ENCODE results near the gene ENKUR.
A peak's percentile ranks its signal among the peaks of the same experiment; 100 is the strongest.

ENKUR gene

DNA sequence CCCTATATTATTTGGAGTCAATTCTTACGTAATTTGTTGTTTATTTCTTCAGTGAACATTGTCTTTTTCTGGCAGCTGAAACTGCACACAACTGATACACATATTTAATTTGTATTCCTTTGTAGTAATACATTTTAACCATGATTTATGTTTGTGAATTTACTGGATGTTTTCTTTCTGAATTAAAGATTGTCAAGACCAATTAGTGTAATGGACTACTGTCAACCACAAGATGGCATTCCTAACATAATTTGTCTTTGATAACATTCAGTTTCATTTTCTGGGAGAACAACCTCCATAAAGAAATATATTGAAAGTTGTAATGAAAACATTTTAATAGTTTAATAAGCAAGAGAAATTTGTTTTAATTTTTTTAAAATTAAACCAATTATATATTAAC, 10.5 kb upstream of the ENKUR start:
- H3K9ac ChIP-seq (ENCODE audit: insufficient read length, low read depth) = no peak overlapping the region
- H3K36me3 ChIP-seq (ENCODE audit: insufficient read depth, insufficient read length, low read length) = peaks cover 4% of the 10 kb centered on the region
- no peak overlapping the region for H3K4me3 ChIP-seq (ENCODE audit: insufficient read length, low read depth)
- TF ChIP-seq YY1 (IDR thresholded peaks at IDR 0.05; ENCODE audit: insufficient read depth, insufficient read length) = no peak
- TF ChIP-seq SUZ12 (IDR thresholded peaks at IDR 0.05; ENCODE audit: extremely low read depth, insufficient read depth, insufficient read length) = no peak
- no peak for TF ChIP-seq ZNF274 (IDR thresholded peaks at IDR 0.05; ENCODE audit: low read depth, low read length)
- H3K4me1 ChIP-seq (ENCODE audit: insufficient read depth, insufficient read length) = no peaks in the 10 kb centered on the region
- no peak for DNase-seq (ENCODE audit: low read depth, low spot score)
- H3K27me3 ChIP-seq (ENCODE audit: insufficient read depth, insufficient read length) = no peaks in the 10 kb centered on the region
- no peaks in the 10 kb centered on the region for H3K9me3 ChIP-seq (ENCODE audit: insufficient read depth, low read length)

GRCh38 chr10:25024528-25024927, 8.6 kb upstream of the ENKUR start:
- H3K4me1 ChIP-seq (ENCODE audit: insufficient read depth, insufficient read length) = no peaks in the 10 kb centered on the region
- no peak for DNase-seq (ENCODE audit: low read depth, low spot score)
- TF ChIP-seq YY1 (IDR thresholded peaks at IDR 0.05; ENCODE audit: insufficient read depth, insufficient read length) (no peak), SUZ12 (IDR thresholded peaks at IDR 0.05; ENCODE audit: extremely low read depth, insufficient read depth, insufficient read length) (no peak), ZNF274 (IDR thresholded peaks at IDR 0.05; ENCODE audit: low read depth, low read length) (no peak)

GRCh38 chr10:25023278-25023677, 7.3 kb upstream of the ENKUR start:
- no peak for TF ChIP-seq ZNF274 (IDR thresholded peaks at IDR 0.05; ENCODE audit: low read depth, low read length)
- TF ChIP-seq YY1 (IDR thresholded peaks at IDR 0.05; ENCODE audit: insufficient read depth, insufficient read length) = no peak
- TF ChIP-seq SUZ12 (IDR thresholded peaks at IDR 0.05; ENCODE audit: extremely low read depth, insufficient read depth, insufficient read length) = no peak
- peaks cover 4% of the 10 kb centered on the region for H3K36me3 ChIP-seq (ENCODE audit: insufficient read depth, insufficient read length, low read length)
- H3K9ac ChIP-seq (ENCODE audit: insufficient read length, low read depth) = no peak overlapping the region
- DNase-seq (ENCODE audit: low read depth, low spot score) = no peak
- H3K9me3 ChIP-seq (ENCODE audit: insufficient read depth, low read length) = no peaks in the 10 kb centered on the region
- no peak overlapping the region for H3K4me3 ChIP-seq (ENCODE audit: insufficient read length, low read depth)
- H3K27me3 ChIP-seq (ENCODE audit: insufficient read depth, insufficient read length) = no peaks in the 10 kb centered on the region
- no peaks in the 10 kb centered on the region for H3K4me1 ChIP-seq (ENCODE audit: insufficient read depth, insufficient read length)

More at GRCh38 chr10:25024528-25024927, 8.6 kb upstream of the ENKUR start:
- H3K27me3 ChIP-seq (ENCODE audit: insufficient read depth, insufficient read length) = no peaks in the 10 kb centered on the region
- H3K36me3 ChIP-seq (ENCODE audit: insufficient read depth, insufficient read length, low read length) = peaks cover 4% of the 10 kb centered on the region
- H3K9ac ChIP-seq (ENCODE audit: insufficient read length, low read depth) = no peak overlapping the region
- H3K9me3 ChIP-seq (ENCODE audit: insufficient read depth, low read length) = no peaks in the 10 kb centered on the region
- no peak overlapping the region for H3K4me3 ChIP-seq (ENCODE audit: insufficient read length, low read depth)

- no peak overlapping the region for H3K4me3 ChIP-seq (ENCODE audit: insufficient read length, low read depth)
- H3K9ac ChIP-seq (ENCODE audit: insufficient read length, low read depth) = no peak overlapping the region
- no peaks in the 10 kb centered on the region for H3K27me3 ChIP-seq (ENCODE audit: insufficient read depth, insufficient read length)
- TF ChIP-seq YY1 (IDR thresholded peaks at IDR 0.05; ENCODE audit: insufficient read depth, insufficient read length) (no peak), ZNF274 (IDR thresholded peaks at IDR 0.05; ENCODE audit: low read depth, low read length) (no peak), SUZ12 (IDR thresholded peaks at IDR 0.05; ENCODE audit: extremely low read depth, insufficient read depth, insufficient read length) (no peak)
- H3K9me3 ChIP-seq (ENCODE audit: insufficient read depth, low read length) = no peaks in the 10 kb centered on the region
- DNase-seq (ENCODE audit: low read depth, low spot score) = no peak
- H3K4me1 ChIP-seq (ENCODE audit: insufficient read depth, insufficient read length) = no peaks in the 10 kb centered on the region
- H3K36me3 ChIP-seq (ENCODE audit: insufficient read depth, insufficient read length, low read length) = no peaks in the 10 kb centered on the region
These were observed 2.7 kb upstream of the ENKUR start for GRCh38 chr10:25018703-25019102.

GRCh38 chr10:25017661-25018060, 1.7 kb upstream of the ENKUR start:
- no peaks in the 10 kb centered on the region for H3K36me3 ChIP-seq (ENCODE audit: insufficient read depth, insufficient read length, low read length)
- no peak for TF ChIP-seq ZNF274 (IDR thresholded peaks at IDR 0.05; ENCODE audit: low read depth, low read length)
- TF ChIP-seq YY1 (IDR thresholded peaks at IDR 0.05; ENCODE audit: insufficient read depth, insufficient read length) = no peak
- no peaks in the 10 kb centered on the region for H3K27me3 ChIP-seq (ENCODE audit: insufficient read depth, insufficient read length)
- no peaks in the 10 kb centered on the region for H3K4me1 ChIP-seq (ENCODE audit: insufficient read depth, insufficient read length)
- H3K4me3 ChIP-seq (ENCODE audit: insufficient read length, low read depth) = no peak overlapping the region
- H3K9ac ChIP-seq (ENCODE audit: insufficient read length, low read depth) = no peak overlapping the region
- no peaks in the 10 kb centered on the region for H3K9me3 ChIP-seq (ENCODE audit: insufficient read depth, low read length)
- DNase-seq (ENCODE audit: low read depth, low spot score) = peak; percentile 1

DNA sequence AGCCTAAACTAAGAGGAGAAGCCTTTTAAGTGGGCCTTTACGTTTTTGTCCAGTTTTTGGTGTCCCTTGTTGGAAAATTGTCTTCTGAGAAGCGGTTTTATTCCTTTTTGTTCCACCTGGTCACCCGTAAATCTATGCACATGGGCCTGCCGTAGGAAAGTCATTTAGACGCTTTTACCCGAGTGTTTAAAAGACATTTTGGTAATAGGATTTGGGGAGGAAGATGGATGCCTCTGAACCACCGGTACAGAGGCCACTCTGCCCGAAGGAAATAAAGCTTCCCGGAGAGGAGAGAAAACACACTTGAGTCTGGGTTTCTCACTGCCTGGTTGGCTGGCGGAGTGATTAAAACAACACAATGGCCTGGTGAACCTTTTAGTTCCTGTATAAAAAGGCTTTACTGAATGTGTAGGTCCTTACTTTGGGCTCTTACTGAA, 1.2 kb upstream of the ENKUR start:
- Histone ChIP-seq H3K9me3 (ENCODE audit: insufficient read depth, low read length) (no peaks in the 10 kb centered on the region), H3K9ac (ENCODE audit: insufficient read length, low read depth) (peak overlapping the region; percentile 86), H3K4me1 (ENCODE audit: insufficient read depth, insufficient read length) (no peaks in the 10 kb centered on the region), H3K27me3 (ENCODE audit: insufficient read depth, insufficient read length) (no peaks in the 10 kb centered on the region), H3K36me3 (ENCODE audit: insufficient read depth, insufficient read length, low read length) (no peaks in the 10 kb centered on the region), H3K4me3 (ENCODE audit: insufficient read length, low read depth) (peak overlapping the region; percentile 95)
- TF ChIP-seq ZNF274 (IDR thresholded peaks at IDR 0.05; ENCODE audit: low read depth, low read length) (no peak), SUZ12 (IDR thresholded peaks at IDR 0.05; ENCODE audit: extremely low read depth, insufficient read depth, insufficient read length) (no peak), YY1 (IDR thresholded peaks at IDR 0.05; ENCODE audit: insufficient read depth, insufficient read length) (no peak)
- peak; percentile 11 for DNase-seq (ENCODE audit: low read depth, low spot score)

- H3K9ac ChIP-seq (ENCODE audit: insufficient read length, low read depth) = peak within 1 kb of the TSS; percentile 95
- TF ChIP-seq YY1 (IDR thresholded peaks at IDR 0.05; ENCODE audit: insufficient read depth, insufficient read length) (no peak), ZNF274 (IDR thresholded peaks at IDR 0.05; ENCODE audit: low read depth, low read length) (no peak), SUZ12 (IDR thresholded peaks at IDR 0.05; ENCODE audit: extremely low read depth, insufficient read depth, insufficient read length) (no peak)
- DNase-seq (ENCODE audit: low read depth, low spot score) = peak; percentile 98
These were observed 607 bp upstream of the ENKUR start, which contains the start of gene THNSL1 for GRCh38 chr10:25016376-25017153. Gene THNSL1, plus strand, starts transcription at chr10:25016612. Its CDS starts 6,612 bp downstream, at chr10:25023224.

More at GRCh38 chr10:25016376-25017153, 607 bp upstream of the ENKUR start, which contains the start of gene THNSL1:
- Histone ChIP-seq H3K4me1 (ENCODE audit: insufficient read depth, insufficient read length) (no peaks in the 10 kb centered on the region), H3K9me3 (ENCODE audit: insufficient read depth, low read length) (no peaks in the 10 kb centered on the region), H3K27me3 (ENCODE audit: insufficient read depth, insufficient read length) (no peaks in the 10 kb centered on the region), H3K36me3 (ENCODE audit: insufficient read depth, insufficient read length, low read length) (no peaks in the 10 kb centered on the region), H3K4me3 (ENCODE audit: insufficient read length, low read depth) (peak within 1 kb of the TSS; percentile 95)
